K562 (cell line): ENCODE measurements around the gene AVPI1. TPM values are rescaled to one million over a fixed set of nuclear protein-coding genes. Genes with fewer than 3 reads are reported as not detected.

ENCODE experiments used
- MTA3 ChIP-seq: fragments of 450-650 bp; formaldehyde crosslinking; IDR thresholded peaks from 2 replicates; pipeline ENCODE4 v1.6.1; 2017; ENCODE audit warnings: mild to moderate bottlenecking, borderline replicate concordance
- RAD21 ChIP-seq, 2 experiments: fragments of 250-450 bp in 1 of 2; fragments of 450-650 bp in 1 of 2; sonication (Bioruptor Pico) in 1 of 2; formaldehyde crosslinking in 1 of 2; IDR thresholded peaks in 1 of 2; conservative IDR thresholded peaks in 1 of 2; 2 replicates each; pipeline versions ENCODE4 v1.4.0 to v1.8.0; 2020 to 2022; ENCODE audit warnings: mild to moderate bottlenecking in 2 of 2, moderate library complexity in 1 of 2
- ZNF280A ChIP-seq: fragments of 450-650 bp; IDR thresholded peaks from 2 replicates; pipeline ENCODE4 v1.6.1; 2018; ENCODE audit warnings: mild to moderate bottlenecking, low read depth; ENCODE audit not compliant: partially characterized antibody
- polyA plus RNA-seq, 8 experiments: library from polyadenylated mRNA; depleted of rRNA in 4 of 8; stranded (reverse) in 5 of 8; unstranded in 3 of 8; fragments of >200 nt; fragmentation: Nextera tagmentation in 2 of 8; fragmentation: Illumina TruSeq in 1 of 8; extraction: Ambion mirVana in 2 of 8; extraction: Trizol in 1 of 8; gene quantifications; 2 replicates each; pipeline versions ENCODE4 v1.2.1 to v1.2.3, GENCODE V29; 2011 to 2014; ENCODE audit warnings: inconsistent platforms in 1 of 8, missing spikeins in 1 of 8
- total RNA-seq, 7 experiments: library from RNA; depleted of rRNA in 6 of 7; stranded (reverse); fragments of >200 nt in 6 of 7; fragmentation: Illumina TruSeq in 2 of 7; extraction: Trizol in 2 of 7; gene quantifications; 2 replicates each; pipeline versions ENCODE4 v1.2.1 to v1.2.3, GENCODE V29; 2011 to 2021; ENCODE audit warnings: low replicate concordance in 1 of 7
- TF ChIP-seq, protein P1 (sequence below), 2 experiments: fragments of 450-650 bp; IDR thresholded peaks; 2 replicates each; pipeline ENCODE4 v1.6.1; 2016; ENCODE audit warnings: mild to moderate bottlenecking in 2 of 2, borderline replicate concordance in 1 of 2, low read depth in 1 of 2, moderate library complexity in 1 of 2

AVPI1 gene
- total and polyA plus RNA-seq, 9 of the 15 experiments (the other 6 are each of a cell fraction or from before 2014, with no cell fraction given) = 0.90 to 10.4 (median 7.4) TPM

DNA sequence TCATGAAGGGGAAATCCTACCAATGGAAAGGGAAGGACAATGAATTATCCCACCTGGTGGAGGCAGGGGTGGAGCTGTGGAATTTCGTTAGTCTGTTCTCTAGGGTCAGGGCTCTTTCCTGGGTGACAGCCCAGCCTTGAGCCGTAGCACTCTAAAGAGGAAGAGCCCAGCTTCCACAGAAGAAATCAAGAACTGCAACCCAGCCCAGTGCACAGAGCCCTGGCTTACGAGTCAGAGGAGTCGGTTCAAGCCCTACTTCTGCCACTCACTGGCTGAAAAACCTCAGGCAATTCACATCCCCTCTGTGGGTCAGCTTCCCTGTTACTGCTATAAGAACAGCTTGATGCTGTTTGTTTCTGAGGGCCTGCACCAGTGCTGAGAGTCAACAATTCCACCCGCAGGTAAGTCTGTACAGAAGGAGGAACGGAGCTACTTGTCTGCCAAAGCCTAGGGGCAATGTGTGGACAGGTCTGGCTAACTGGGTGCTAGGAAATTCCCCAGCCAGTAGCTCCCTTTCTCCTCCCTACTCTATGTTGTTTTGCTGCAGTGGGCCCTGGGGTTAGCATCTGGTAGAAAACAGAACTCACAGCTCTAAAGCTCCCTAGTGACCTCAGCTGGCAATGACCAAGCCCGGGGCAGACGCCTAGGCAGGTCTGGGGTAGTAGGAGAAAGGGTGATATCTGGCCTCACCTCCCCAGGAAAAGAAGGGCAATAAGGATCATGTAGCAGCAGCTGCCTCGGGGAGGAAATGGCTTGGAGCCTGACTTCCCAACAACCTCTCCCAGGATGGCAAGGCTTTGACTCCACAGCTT lies 3.3 kb downstream of the AVPI1 start (continued):
- TF ChIP-seq ZNF280A (no peak), RAD21 (CRISPR knock-in tag; conservative IDR thresholded peaks at IDR 0.05 in 1 of 2, IDR thresholded peaks at IDR 0.05 in 1 of 2) (peak in 1 of 2 experiments; percentile 25; a peak in 1 of 4 replicates), MTA3 (no peak)
- TF ChIP-seq, protein P1, sequence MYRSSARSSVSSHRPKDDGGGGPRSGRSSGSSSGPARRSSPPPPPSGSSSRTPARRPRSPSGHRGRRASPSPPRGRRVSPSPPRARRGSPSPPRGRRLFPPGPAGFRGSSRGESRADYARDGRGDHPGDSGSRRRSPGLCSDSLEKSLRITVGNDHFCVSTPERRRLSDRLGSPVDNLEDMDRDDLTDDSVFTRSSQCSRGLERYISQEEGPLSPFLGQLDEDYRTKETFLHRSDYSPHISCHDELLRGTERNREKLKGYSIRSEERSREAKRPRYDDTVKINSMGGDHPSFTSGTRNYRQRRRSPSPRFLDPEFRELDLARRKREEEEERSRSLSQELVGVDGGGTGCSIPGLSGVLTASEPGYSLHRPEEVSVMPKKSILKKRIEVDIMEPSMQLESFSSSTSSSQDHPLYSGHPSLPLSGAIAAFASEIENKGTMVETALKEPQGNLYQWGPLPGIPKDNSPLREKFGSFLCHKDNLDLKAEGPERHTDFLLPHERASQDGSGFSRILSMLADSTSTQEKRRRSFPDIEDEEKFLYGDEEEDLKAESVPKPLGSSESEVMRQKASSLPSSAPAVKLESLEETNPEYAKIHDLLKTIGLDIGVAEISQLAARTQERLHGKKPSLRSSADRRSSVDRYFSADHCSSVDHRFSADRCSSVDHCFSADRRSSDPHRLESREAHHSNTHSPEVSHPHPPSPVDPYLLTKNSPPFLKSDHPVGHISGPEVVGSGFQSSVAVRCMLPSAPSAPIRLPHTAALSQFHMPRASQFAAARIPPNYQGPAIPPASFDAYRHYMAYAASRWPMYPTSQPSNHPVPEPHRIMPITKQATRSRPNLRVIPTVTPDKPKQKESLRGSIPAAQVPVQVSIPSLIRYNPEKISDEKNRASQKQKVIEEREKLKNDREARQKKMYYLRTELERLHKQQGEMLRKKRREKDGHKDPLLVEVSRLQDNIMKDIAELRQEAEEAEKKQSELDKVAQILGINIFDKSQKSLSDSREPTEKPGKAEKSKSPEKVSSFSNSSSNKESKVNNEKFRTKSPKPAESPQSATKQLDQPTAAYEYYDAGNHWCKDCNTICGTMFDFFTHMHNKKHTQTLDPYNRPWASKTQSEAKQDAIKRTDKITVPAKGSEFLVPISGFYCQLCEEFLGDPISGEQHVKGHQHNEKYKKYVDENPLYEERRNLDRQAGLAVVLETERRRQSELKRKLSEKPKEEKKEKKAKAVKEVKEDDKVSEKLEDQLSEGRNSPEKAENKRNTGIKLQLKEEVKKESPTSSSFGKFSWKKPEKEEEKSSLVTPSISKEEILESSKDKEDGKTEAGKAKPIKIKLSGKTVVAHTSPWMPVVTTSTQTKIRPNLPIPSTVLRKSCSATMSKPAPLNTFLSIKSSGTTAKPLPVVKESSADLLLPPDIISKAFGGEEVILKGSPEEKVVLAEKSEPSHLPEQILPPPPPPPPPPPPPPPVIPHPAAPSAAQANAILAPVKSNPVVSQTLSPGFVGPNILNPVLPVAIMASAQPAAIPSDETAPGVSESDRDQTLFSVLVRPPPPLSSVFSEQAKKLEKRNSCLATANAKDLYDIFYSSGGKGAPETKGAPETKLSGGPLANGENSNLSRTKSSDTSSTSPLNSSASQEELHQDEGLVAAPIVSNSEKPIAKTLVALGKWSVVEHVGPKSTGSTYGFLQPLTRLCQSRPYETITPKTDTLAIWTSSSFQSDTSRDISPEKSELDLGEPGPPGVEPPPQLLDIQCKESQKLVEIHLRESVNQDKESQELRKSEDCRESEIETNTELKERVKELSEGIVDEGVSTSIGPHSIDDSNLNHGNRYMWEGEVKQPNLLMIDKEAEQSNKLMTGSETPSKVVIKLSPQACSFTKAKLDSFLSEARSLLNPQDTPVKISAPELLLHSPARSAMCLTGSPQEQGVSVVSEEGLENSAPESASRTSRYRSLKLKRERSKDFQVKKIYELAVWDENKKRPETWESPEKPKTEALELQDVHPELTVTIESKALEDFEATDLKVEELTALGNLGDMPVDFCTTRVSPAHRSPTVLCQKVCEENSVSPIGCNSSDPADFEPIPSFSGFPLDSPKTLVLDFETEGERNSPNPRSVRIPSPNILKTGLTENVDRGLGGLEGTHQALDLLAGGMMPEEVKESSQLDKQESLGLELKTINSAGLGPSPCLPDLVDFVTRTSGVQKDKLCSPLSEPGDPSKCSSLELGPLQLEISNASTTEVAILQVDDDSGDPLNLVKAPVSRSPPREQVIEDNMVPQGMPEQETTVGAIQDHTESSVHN (IDR thresholded peaks at IDR 0.05; ENCODE audit: borderline replicate concordance in 1 of 2, low read depth in 1 of 2) = no peak
